GM21390 (cell line): ENCODE results near the gene MBD3L3.
"Not testable (repeated sequence)": the region's sequence is repeated elsewhere in the genome, so short reads cannot be mapped to it uniquely, and the experiment has no call there.

ENCODE experiments used
- ATAC-seq: cut with Tn5 transposase; IDR thresholded peaks from one replicate; pipeline ENCODE4 v1.9.1; 2021; ENCODE audit not compliant: unreplicated experiment

Gene MBD3L3

DNA sequence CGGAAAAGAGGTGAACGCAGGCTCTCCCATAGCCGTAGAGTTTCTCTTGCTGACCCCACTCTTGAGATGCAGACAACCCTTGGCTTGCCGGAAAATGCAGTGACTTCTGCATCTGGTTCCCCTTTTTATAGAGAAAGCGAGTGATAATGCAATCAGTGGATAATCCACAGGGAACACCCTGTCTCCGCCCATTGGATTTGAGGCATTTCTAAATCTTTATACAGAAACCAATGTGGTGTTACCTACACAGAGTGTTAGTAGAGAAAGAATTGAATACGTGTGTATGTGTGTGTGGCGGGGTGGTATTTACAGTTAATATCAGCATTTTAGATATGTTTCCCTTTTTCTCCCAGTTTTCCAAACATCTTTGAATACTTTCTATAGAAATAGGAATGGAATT, at the start of gene MBD3L3:
Gene MBD3L3, minus strand, starts transcription at position 101 of the 400 bp plus-strand sequence. Its CDS starts 71 bp downstream, at position 30.
- ATAC-seq: not testable (repeated sequence)

DNA sequence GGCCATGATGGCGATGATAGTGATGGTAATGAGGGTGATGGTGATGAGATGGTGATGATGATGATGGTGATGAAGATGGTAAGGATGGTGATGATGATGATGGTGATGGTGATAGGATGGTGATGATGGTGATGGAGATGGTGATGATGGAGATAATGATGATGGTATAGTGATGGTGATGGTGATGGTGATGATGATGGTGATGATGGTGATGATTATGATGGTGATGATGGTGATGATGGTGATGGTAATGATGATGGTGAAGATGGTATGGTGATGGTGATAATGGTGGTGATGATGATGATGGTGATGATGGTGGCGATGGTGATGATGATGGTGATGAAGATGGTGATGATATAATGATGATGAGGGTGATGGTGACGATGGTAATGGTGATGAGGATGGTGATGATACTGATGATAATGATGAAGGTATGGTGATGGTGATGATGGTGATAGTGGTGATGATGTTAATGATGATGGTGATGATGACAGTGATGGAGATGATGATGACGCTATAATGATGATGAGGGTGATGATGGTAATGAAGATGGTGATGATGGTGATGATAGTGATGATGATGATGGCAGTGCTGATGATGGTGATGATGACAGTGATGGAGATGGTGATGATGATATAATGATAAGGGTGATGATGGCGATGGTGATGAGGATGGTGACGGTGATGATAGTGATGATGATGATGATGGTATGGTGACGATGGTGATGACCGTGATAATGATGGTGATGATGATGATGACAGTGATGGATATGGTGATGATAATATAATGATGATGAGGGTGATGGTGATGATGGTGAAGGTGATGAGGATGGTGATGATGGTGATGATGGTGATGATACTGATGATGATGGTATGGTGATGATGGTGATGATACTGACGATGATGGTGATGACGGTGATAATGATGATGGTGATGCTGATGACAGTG, 48.5 kb upstream of the MBD3L3 start:
- ATAC-seq: no peak

DNA sequence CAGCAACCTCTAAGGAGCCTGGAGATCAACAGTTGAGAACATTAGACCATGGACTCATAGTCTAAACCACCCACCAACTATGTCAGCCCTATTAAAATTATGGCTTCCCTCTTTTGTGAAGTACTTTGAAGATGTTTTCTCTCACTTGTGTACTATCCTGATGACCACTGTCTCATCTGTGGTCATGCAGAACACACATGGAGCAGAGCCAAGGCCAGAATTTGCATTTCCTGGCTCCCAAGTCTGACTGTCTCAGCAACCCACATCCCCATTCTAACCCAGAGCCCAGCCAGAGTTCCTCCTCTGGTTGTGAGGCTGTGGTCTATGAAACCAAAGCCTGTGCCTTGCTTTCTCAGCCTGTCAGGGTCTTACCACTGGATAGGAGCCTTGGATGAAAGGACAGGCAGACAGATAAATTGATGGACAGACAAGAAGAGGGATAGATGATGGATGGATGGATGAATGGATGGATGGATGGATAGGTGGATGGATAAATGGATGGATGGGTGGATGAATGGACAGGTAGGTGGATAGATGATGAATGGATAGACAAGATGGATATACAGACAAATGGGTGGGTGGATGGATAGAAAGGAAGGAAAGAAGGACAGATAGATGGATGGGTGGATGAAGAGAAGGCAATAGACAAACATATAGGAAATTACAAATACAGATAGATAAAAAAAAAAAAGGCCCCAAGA, 46.4 kb upstream of the MBD3L3 start:
- ATAC-seq: no peak

DNA sequence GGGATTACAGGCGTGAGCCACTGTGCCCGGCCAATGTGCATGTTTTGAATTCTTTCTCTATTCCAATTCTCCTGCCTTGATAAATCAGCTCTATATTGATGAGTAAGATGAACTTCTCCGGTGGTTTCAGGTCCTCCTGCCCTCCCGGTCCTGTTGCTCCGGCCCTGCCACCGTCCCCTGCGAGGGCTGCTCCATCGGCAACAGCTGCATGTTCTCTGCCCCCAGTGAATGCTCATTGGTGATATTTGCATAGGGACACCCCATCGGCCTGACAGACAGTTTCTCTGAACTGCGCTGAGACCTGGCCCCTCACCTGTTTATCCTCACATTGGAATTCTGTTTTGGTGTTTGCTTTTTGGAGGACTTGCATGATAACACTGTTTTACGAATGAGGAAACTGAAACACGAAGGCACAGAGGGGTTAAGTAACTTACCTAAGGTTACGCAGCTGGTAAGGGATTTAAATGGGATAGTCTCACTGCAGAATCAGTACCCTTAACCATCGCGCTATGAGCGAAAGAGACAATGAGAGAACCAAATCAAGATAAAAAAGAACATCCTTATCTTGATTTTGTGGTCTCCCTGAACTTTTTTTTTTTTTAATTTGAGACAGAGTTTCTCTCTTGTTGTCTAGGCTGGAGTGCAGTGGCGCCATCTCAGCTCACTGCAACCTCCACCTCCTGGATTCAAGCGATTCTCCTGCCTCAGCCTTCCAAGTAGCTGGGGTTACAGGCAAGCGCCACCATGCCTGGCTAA, 43.2 kb upstream of the MBD3L3 start:
- no peak for ATAC-seq

DNA sequence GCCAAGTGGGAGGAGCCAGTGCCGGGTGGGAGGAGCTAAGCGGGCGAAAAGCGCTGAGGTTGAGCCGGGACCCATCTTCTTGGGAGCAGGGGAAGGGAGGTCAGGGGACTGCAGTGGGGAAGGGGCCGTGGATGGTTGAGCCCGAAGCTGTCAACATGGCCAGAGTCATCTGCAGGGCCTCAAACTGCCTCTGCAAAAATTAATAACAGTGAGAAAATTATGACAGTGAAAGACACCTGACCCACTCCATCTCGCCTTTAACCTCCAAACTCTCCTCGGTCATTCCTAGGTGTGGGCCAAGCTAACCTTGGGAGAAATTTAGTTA, 41.1 kb upstream of the MBD3L3 start:
- no peak for ATAC-seq

DNA sequence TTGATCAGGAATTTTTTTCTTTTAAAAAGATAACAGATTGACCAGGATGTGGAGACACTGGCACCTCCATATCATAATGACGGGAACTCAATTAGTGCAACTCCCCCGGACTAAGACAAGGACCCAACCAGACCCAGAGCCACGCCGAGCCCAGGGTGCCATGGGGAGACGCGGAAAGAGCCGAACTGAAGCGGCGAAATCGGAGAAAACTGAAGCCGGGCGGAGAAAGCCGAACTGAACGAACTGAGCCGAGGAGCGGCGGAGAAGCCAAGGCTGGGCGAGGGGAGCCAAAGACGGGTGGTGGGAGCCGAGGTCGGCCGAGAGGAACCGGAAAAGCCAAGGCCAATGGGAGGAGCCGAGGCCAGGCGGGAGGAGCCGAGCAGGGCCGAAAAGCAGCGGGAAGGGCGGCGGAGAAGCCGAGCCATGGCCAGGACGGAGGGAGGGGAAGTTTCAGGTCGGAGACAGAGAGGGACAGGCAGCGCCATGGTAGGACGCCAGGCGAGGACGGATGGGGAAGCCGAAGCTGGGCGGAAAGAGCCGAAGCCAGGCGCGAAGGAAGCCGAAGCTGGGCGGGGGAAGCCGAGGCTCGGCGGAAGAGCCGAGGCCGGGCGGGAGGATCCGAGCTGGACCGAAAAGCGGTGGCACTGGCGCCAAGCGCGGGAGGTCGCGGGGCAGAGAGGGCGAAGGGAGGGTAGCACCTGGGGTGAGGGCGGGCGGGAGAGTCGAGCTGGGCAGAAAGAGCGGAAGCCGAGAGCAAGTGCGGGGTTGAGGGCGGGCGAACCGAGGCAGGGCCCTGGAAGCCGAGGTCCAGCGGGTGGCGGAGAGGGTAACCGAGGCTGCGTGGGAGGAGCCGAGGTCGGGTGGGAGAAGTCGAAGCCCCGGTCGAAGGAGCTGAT, 40.5 kb upstream of the MBD3L3 start:
- ATAC-seq: peak; percentile 83

DNA sequence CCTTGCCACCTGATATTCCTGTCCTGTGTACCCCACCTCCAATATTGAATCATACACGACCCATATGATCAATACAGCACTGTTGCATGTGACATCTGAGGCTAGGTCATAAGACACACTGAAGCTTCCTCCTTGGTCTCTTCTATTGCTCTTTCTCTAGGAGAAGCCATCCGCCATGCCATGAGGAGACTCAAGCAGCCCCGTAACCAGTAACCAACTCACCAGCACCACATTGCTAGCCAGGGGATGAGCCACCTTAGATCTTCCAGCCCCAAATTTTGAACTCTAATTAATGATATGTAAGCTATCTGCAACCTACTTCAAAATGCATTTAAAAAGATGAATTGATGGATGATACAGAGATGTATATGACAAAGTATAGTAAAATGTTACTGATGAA, 39.6 kb upstream of the MBD3L3 start:
- no peak for ATAC-seq

DNA sequence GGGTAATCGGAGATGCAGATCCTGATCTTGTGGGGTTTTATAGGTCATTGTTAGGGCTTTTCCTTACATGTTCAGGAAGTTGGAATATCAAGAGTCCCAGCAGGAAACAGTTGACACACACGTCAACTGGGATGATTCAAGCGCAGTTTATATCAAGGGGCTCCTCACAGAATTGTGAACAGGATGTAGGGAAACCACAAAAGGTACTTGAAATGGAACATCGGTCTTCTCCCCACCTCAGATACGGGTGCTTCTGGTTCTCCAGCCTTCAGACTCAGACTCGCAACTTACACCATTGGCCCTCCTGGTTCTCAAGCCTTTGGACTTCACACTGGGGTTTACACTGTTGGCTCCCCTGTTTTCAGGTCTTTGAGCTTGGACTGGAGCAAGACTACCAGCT, 30.5 kb upstream of the MBD3L3 start:
- no peak for ATAC-seq

DNA sequence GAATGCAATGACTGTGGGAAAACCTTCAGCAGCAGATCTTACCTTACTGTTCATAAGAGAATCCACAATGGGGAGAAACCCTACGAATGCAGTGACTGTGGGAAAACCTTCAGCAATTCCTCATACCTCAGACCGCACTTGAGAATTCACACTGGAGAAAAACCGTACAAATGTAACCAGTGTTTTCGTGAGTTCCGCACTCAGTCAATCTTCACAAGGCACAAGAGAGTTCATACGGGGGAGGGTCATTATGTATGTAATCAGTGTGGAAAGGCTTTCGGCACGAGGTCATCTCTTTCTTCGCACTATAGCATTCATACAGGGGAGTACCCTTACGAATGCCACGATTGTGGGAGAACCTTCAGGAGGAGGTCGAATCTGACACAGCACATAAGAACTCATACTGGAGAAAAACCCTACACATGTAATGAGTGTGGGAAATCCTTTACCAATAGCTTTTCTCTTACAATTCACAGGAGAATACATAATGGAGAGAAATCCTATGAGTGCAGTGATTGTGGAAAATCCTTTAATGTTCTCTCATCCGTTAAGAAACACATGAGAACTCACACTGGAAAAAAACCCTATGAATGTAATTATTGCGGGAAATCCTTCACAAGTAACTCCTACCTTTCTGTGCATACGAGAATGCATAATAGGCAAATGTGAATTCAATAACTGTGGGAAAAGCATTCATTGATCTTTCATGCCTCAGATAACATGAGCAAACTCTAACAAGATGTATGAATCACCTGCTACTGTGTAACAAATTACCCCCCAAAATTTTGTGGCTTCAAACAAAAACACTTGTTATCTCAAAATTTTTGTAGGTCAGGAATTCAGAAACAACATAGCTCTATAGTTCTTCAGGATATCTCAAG, 24.8 kb upstream of the MBD3L3 start:
- ATAC-seq: no peak

DNA sequence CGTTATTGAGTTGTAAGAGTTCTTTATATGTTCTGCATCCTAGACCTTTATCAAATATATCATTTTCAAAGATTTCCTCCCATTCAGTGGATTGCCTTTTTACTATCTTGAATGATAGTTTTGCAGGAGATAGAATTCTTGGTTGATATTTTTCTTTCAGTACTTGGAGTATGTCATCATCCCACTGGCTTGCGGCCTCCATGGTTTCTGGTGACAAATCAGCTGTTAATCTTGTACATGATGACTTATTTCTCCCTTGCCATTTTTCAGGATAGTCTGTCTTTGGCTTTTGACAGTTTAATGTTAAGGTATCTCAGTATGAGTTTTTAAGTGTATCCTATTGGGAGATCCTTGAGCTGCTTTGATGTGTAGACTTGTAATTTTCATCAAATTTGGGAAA, 19.5 kb upstream of the MBD3L3 start:
- no peak for ATAC-seq

DNA sequence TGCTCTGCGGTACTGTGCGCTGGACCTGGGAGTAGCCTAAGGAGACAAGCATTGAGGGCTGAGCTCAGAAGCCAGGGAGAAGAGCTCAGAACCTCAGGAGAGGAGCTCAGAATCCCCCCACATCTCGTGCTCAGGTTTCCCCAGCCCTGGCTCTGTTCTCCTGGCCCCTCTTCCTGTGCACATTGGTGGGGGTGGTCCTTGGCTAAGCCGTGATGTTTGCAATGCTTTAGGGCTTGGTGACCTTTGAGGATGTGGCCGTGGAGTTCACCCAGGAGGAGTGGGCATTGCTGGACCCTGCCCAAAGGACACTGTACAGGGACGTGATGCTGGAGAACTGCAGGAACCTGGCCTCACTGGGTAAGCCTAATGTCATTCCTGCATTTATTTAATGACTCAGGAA, 17.7 kb upstream of the MBD3L3 start:
- no peak for ATAC-seq

DNA sequence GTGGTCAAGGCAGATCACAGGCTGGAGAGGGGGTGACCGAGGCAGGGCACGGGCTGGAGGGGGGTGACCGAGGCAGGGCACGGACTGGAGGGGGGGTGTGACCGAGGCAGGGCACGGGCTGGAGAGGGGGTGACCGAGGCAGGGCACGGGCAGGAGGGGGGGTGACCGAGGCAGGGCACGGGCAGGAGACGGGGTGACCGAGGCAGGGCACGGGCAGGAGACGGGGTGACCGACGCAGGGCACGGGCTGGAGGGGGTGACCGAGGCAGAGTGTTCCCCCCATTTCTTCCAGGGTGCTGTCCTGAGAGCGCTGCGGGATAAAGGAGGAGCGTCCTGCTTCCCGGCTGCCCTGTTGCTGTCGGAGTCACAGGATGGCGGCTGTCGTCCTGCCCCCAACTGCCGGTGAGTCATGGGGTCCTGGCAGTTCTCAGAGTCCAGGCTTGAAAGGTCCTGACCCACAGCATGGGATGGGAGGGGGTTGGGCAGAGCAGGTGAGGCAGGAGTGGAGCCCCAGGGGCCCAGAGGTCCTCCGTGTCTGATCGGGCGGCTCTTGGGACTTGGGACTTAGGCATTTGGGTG, 16.3 kb upstream of the MBD3L3 start:
- no peak for ATAC-seq

DNA sequence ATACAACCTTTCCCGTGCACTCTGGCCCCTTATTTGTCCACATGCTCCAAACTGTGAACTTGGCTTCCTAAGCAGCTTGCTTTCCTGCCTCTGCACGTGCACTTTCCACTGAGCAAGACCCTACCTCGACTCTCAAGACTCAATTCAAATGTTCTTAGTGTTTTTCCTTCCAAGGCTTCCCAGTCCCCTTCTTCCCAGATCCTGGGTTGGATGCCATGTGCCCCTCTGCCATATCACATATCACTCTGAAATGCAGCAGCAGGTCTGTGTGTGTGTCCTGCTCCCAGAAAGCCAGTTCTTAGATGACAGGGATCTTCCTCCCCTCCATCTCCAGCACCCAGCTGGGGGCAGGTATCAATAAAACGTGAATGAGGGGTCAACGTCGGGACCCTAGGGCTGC, 14.1 kb upstream of the MBD3L3 start:
- ATAC-seq: no peak

DNA sequence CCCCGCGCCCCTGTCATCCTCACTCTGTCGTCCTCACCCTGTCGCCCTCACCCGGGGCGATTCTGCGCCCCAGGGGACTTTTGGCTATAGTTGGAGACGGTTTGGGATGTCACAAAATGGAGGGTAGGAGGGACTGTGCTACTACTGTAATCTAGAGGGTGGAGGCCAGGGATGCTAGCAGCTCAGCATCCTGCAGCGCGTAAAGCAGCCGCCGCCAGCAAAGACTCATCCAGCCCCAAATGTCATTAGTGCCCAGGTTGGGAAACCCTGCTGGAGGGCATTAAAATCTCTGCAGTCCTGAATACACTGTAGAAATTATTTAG, 11.4 kb upstream of the MBD3L3 start:
- peak; percentile 8 for ATAC-seq

DNA sequence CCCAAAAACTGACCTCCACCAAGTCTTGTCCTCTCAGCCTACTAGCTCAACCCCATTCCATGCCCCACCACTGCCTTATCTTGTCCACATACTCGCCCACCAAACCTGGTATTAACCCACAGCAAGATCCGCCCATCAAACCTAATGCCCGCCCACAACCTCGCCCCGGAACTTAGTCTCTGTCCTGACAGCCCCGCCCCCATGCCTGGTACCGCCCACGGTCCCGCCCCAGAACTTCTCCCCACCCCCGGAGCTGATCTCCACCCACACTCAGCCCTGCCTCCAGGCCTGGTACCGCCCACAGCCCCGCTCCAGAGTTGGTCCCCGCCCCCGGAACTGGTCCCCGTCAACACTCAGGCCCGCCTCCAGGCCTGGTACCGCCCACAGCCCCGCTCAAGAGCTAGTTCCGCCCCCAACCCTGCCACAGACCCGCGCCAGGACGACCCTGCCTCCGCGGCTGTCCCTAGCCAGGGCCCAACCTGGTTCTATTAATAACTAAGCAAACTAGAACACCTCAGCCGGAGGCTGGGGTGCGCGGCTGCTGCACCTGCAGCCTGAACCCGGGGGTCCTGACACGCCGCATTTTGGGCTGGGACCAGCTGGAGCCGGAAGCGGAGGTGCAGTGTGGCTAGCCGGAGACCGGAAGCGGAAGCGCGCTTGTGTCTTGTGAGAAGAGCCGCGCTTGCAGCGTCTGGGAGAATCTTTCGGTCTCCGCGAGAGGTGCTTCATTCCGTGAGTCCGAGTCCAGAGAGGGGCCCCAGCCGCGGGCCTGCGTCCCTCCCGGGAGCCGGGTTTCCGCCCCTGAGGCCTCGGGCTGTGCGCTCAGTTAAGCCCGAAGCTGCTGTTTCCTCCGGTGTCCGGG, 10.8 kb upstream of the MBD3L3 start, which contains the start of gene ZNF557:
Gene ZNF557, plus strand, starts transcription at position 662 of the 862 bp plus-strand sequence. CDS start 5,372 bp downstream, outside the sequence.
- peak; percentile 89 for ATAC-seq

DNA sequence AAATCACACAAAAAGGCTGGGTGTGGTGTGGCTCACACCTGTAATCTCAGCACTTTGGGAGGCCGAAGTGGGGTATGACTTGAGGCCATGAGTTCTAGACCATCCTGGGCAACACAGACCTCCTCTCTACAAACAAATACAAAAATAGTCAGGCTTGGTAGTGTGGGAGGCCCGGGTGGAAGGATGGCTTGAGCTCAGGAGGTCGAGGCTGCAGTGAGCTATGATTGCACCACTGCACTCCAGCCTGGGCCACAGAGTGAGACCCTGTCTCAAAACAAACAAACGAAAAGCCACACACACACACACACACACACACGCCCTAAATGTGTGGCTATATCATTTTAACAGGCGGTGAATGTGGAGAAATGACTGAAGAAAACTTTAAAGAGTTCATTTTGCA, 10.1 kb upstream of the MBD3L3 start:
- no peak for ATAC-seq

DNA sequence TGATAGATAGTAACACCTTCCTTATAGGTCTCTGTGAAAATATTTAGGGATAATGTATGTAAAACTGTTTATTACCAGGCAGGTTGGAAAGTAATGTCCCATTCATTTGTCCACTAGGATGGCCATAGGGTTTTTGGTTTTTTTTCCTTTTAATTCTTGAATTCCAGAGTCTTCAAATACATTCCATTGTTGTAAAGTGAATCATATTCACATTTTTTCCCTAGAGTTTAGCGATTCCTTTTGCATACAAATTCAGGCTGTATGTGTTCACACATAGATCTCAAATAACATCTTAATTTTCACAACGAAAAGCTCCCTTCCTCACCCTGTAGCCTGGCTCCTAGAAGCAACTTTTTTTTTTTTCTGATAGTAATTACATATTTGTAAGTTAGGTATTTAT, 9.2 kb upstream of the MBD3L3 start:
- no peak for ATAC-seq

DNA sequence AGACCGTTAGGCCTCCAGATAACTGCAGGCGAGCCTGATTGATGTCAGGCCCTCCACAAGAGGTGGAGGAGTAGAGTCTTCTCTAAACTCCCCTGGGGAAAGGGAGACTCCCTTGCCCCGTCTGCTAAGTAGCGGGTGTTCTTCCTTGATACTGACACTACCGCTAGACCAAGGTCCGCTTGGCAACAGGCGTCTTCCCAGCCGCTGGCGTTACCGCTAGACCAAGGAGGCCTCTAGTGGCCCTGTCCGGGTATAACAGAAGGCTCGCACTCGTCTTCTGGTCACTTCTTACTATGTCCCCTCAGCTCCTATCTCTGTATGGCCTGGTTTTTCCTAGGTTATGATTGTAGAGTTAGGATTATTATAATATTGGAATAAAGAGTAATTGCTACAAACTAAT, 8.6 kb upstream of the MBD3L3 start:
- ATAC-seq: not testable (repeated sequence)
